K562 (cell line): Measurements from ENCODE around the gene HSF2BP. TPM values are rescaled to one million over a fixed set of nuclear protein-coding genes. Genes with fewer than 3 reads are reported as not detected.

Source experiments
- ATAC-seq: fragments of 200-7000 bp; cut with Tn5 transposase; 3 replicates; pipeline ENCODE4 v1.9.1; 2020; ENCODE audit warnings: moderate library complexity
- BruUV-seq: library from RNA; stranded (reverse); fragments of 400-500 nt; replicated peaks from 2 replicates; lab custom pipeline; 2021; lab: Mats Ljungman, UMichigan
- CTCF ChIA-PET: fragments of 300-600 bp; formaldehyde crosslinking; extraction: SDS; loops from one replicate; lab custom pipeline; 2021; ENCODE audit warnings: low intra/inter-chr PET ratio; lab: Yijun Ruan, JAX
- POLR2A ChIA-PET: fragments of 300-600, 350-650 bp; sonication (Branson Sonifier 250); formaldehyde crosslinking; extraction: SDS; loops from one replicate; lab custom pipeline; 2021; ENCODE audit warnings: antibody characterized with exemption, inconsistent platforms; lab: Yijun Ruan, JAX
- DNase-seq, 4 experiments: peaks; one replicate each; pipeline versions ENCODE4 v3.0.0 to v3.0.0-alpha.2; 2011 to 2018; ENCODE audit warnings: low spot score in 3 of 4, mixed read lengths in 3 of 4; ENCODE audit errors: extremely low read depth in 1 of 4
- FAIRE-seq: peaks from 2 replicates; lab custom pipeline; 2011; peaks lifted over from hg19 to GRCh38; lab: Jason Lieb, UNC
- H2AFZ ChIP-seq: 2 replicates; pipeline ENCODE4 v1.6.0; 2011; ENCODE audit warnings: low read depth, low read length, control low read depth, inconsistent platforms
- H3K27ac ChIP-seq: fragments of 200-600 bp; 3 replicates; pipeline ENCODE4 v1.8.0; 2011; ENCODE audit warnings: low read depth, mild to moderate bottlenecking, control low read depth, inconsistent platforms, low read length, moderate library complexity, mixed read lengths; ENCODE audit errors: extremely low read depth
- H3K27me3 ChIP-seq, 2 experiments: fragments of 300-600 bp in 1 of 2; 2 replicates in 1 of 2; 3 replicates in 1 of 2; pipeline versions ENCODE4 v1.6.0 to v1.8.0; 2011; ENCODE audit warnings: inconsistent platforms in 2 of 2, low read length in 2 of 2, mild to moderate bottlenecking in 1 of 2, mixed read lengths in 1 of 2, moderate library complexity in 1 of 2; ENCODE audit not compliant: control insufficient read depth in 2 of 2, insufficient read depth in 2 of 2
- H3K36me3 ChIP-seq: fragments of 300-600 bp; 3 replicates; pipeline ENCODE4 v1.8.0; 2011; ENCODE audit warnings: mild to moderate bottlenecking, low read length, inconsistent platforms; ENCODE audit not compliant: control insufficient read depth, insufficient read depth
- H3K4me1 ChIP-seq, 2 experiments: fragments of 200-600 bp in 1 of 2; replicated peaks in 1 of 2; 2 replicates in 1 of 2; 3 replicates in 1 of 2; pipeline versions ENCODE4 v1.5.1 to v1.8.0; 2011; ENCODE audit warnings: inconsistent platforms in 2 of 2, low read length in 2 of 2, mild to moderate bottlenecking in 1 of 2, mixed read lengths in 1 of 2, moderate library complexity in 1 of 2; ENCODE audit not compliant: control insufficient read depth in 2 of 2, insufficient read depth in 2 of 2
- H3K4me2 ChIP-seq: 2 replicates; pipeline ENCODE4 v1.6.1; 2011; ENCODE audit warnings: low read length, control low read depth, inconsistent platforms, mixed read lengths; ENCODE audit not compliant: insufficient read depth
- H3K4me3 ChIP-seq: fragments of 200-600 bp; sonication (generic), shearing (Covaris generic); 2 replicates; pipeline ENCODE4 v1.5.1; 2016; ENCODE audit warnings: control low read depth, inconsistent platforms
- H3K79me2 ChIP-seq: fragments of 200-600 bp; 3 replicates; pipeline ENCODE4 v1.8.0; 2011; ENCODE audit warnings: low read length, inconsistent platforms; ENCODE audit not compliant: control insufficient read depth, insufficient read depth
- H3K9ac ChIP-seq, 2 experiments: 2 replicates each; pipeline versions ENCODE4 v1.6.0 to v1.6.1; 2011; ENCODE audit warnings: low read depth in 2 of 2, low read length in 2 of 2, control low read depth in 1 of 2, inconsistent platforms in 1 of 2, mild to moderate bottlenecking in 1 of 2, mixed read lengths in 1 of 2; ENCODE audit not compliant: insufficient read depth in 1 of 2
- H3K9me1 ChIP-seq: one replicate; pipeline ENCODE4 v1.6.0; 2011; ENCODE audit warnings: inconsistent platforms, mild to moderate bottlenecking, low read length, moderate library complexity; ENCODE audit not compliant: control insufficient read depth, insufficient read depth
- H3K9me3 ChIP-seq: replicated peaks from 2 replicates; pipeline ENCODE4 v1.5.1; 2011; ENCODE audit warnings: low read depth, low read length, inconsistent platforms; ENCODE audit not compliant: control insufficient read depth, insufficient read depth
- H4K20me1 ChIP-seq: replicated peaks from 2 replicates; pipeline ENCODE4 v1.6.1; 2011; ENCODE audit warnings: low read length, inconsistent platforms, mixed read lengths; ENCODE audit not compliant: control insufficient read depth, insufficient read depth
- ARID1B ChIP-seq: fragments of 450-650 bp; IDR thresholded peaks from 2 replicates; pipeline ENCODE4 v1.6.1; 2016; ENCODE audit warnings: antibody characterized with exemption, mild to moderate bottlenecking, inconsistent platforms
- ARID2 ChIP-seq: fragments of 450-650 bp; IDR thresholded peaks from 2 replicates; pipeline ENCODE4 v1.6.1; 2017; ENCODE audit warnings: antibody characterized with exemption, mild to moderate bottlenecking
- ILF3 ChIP-seq: fragments of 450-650 bp; IDR thresholded peaks from 2 replicates; pipeline ENCODE4 v1.6.1; 2018; ENCODE audit warnings: antibody characterized with exemption, mild to moderate bottlenecking, moderate library complexity, borderline replicate concordance
- MAFG ChIP-seq: fragments of 450-650 bp; conservative IDR thresholded peaks from 2 replicates; pipeline ENCODE4 v1.6.1; 2016; ENCODE audit warnings: missing genetic modification characterization, missing compliant biosample characterization
- SP1 ChIP-seq: sonication (generic); formaldehyde crosslinking; IDR thresholded peaks from 2 replicates; pipeline ENCODE4 v1.8.1; 2022; ENCODE audit warnings: mild to moderate bottlenecking, missing genetic modification reagents
- ZEB2 ChIP-seq: fragments of 450-650 bp; IDR thresholded peaks from 2 replicates; pipeline ENCODE4 v1.6.1; 2016
- ZFP1 ChIP-seq: fragments of 450-650 bp; formaldehyde crosslinking; IDR thresholded peaks from 2 replicates; pipeline ENCODE4 v1.4.0; 2020; ENCODE audit warnings: mild to moderate bottlenecking, mixed read lengths
- ZNF224 ChIP-seq: sonication (generic); formaldehyde crosslinking; IDR thresholded peaks from 2 replicates; pipeline ENCODE4 v1.8.0; 2022; ENCODE audit warnings: mild to moderate bottlenecking, missing genetic modification reagents
- WGBS: fragments of 100-300 bp; shearing (Covaris generic); methylation state at CpG from one replicate; pipeline ENCODE4 v1.1.6; 2016; ENCODE audit warnings: low coverage, mixed read lengths; ENCODE audit not compliant: insufficient coverage; ENCODE audit errors: missing lambda C conversion rate; 5-methylcytosine and 5-hydroxymethylcytosine counted together
- in situ Hi-C: fragments of 300-500 bp; cut with MboI; formaldehyde crosslinking; loops from 4 replicates; pipeline ENCODE4 v1.15.0; 2018; ENCODE audit warnings: inconsistent platforms, mixed read lengths
- intact Hi-C: fragments of 100-400 bp; cut with micrococcal nuclease; formaldehyde crosslinking; loops from 2 replicates; pipeline ENCODE4 v1.14.2; 2022
- polyA plus RNA-seq, 8 experiments: library from polyadenylated mRNA; depleted of rRNA in 4 of 8; stranded (reverse) in 5 of 8; unstranded in 3 of 8; fragments of >200 nt; fragmentation: Nextera tagmentation in 2 of 8; fragmentation: Illumina TruSeq in 1 of 8; extraction: Ambion mirVana in 2 of 8; extraction: Trizol in 1 of 8; gene quantifications; 2 replicates each; pipeline versions ENCODE4 v1.2.1 to v1.2.3, GENCODE V29; 2011 to 2014; ENCODE audit warnings: inconsistent platforms in 1 of 8, missing spikeins in 1 of 8
- total RNA-seq, 7 experiments: library from RNA; depleted of rRNA in 6 of 7; stranded (reverse); fragments of >200 nt in 6 of 7; fragmentation: Illumina TruSeq in 2 of 7; extraction: Trizol in 2 of 7; gene quantifications; 2 replicates each; pipeline versions ENCODE4 v1.2.1 to v1.2.3, GENCODE V29; 2011 to 2021; ENCODE audit warnings: low replicate concordance in 1 of 7

The HSF2BP gene
- total and polyA plus RNA-seq, 9 of the 15 experiments (the other 6 are each of a cell fraction or from before 2014, with no cell fraction given) = 0.04 to 0.57 (median 0.20) TPM; not detected in 2

DNA sequence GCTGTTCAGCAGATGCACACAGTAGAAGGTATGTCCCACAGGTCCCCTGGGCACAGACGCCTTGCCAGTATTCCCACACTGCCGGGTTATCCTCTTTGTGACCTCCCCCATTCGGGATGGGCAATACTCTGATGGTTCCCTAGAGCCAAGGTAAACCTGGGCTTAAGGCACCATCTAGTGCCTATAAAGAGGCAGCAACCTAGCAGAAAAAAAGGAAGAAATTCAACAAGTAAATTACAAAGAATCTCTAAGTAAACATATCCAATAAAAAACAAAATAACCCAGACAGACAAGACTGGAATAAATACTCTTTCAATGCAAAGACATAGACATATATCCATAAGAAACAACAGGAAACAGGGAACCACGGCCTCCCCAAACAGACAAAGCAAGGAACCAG is 39.4 kb downstream of the HSF2BP start (continued):
- TF ChIP-seq ARID1B = no peak
- peak; percentile 58; the same call in 1 of the 2 replicates for TF ChIP-seq ZEB2
- no peak for TF ChIP-seq SP1 (CRISPR knock-in tag)

- ChIA-PET POLR2A (no interaction called here), CTCF (no interaction called here)
- DNase-seq = no peak
- H3K79me2 ChIP-seq = no peaks in the 10 kb centered on the region
- no peak for ATAC-seq
- 3% methylated on average over 4 of the region's 4 CpGs for WGBS
- peaks cover 12 to 14% of the 10 kb centered on the region in 2 experiments; a peak in 3 of 5 replicates for H3K27me3 ChIP-seq
- no peak overlapping the region for H2AFZ ChIP-seq
- no peak overlapping the region for H3K4me3 ChIP-seq
- no peaks in the 10 kb centered on the region for H3K36me3 ChIP-seq
- no peak overlapping the region for H3K27ac ChIP-seq
- H3K4me1 ChIP-seq = no peaks in the 10 kb centered on the region; a peak in 1 of 5 replicates
- no peak overlapping the region for H3K9ac ChIP-seq
- H3K9me3 ChIP-seq = no peaks in the 10 kb centered on the region
- H3K4me2 ChIP-seq = no peak overlapping the region
- BruUV-seq = no TSS peak
- no peaks in the 10 kb centered on the region for H4K20me1 ChIP-seq
- in situ Hi-C loops = loop anchor here (25.0 kb wide), 1 partner anchor 107 kb away; no protein-coding TSS in a partner anchor
- no peak for TF ChIP-seq ILF3
- no peak for TF ChIP-seq ZNF224
- TF ChIP-seq ARID2 = no peak
- no peak for TF ChIP-seq ZFP1 (CRISPR knock-in tag)
- no peak for TF ChIP-seq MAFG (tag)
- no peaks in the 10 kb centered on the region for H3K9me1 ChIP-seq
- FAIRE-seq = no peak
- intact Hi-C loops = no loop called here
Measured at GRCh38 chr21:43619344-43619743, 39.9 kb downstream of the HSF2BP start.
